CD4-positive, alpha-beta T cell treated with Interleukin-21 for 1 hour (primary cell): Measurements from ENCODE around the gene EIF3C.
"Not testable (repeated sequence)": the region's sequence is repeated elsewhere in the genome, so short reads cannot be mapped to it uniquely, and the experiment has no call there.

ENCODE experiments used
- DNase-seq: peaks from one replicate; pipeline ENCODE4 v3.0.0-alpha.2; 2020

The EIF3C gene

GRCh38 chr16:28711220-28712083, at the start of gene EIF3C:
Gene EIF3C (plus strand): TSS chr16:28711464. CDS start chr16:28711687, 223 bp downstream.
- not testable (repeated sequence) for DNase-seq

DNA sequence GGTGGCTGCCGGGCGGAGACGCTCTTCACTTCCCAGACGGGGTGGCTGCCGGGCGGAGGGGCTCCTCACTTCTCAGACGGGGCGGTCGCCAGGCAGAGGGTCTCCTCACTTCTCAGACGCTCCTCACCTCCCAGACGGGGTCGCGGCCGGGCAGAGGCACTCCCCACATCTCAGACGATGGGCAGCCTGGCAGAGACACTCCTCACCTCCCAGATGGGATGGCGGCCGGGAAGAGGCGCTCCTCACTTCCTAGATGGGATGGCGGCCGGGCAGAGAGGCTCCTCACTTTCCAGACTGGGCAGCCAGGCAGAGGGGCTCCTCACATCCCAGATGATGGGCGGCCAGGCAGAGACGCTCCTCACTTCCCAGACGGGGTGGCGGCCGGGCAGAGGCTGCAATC, 45.0 kb upstream of the EIF3C start:
- DNase-seq, result not testable (repeated sequence)

DNA sequence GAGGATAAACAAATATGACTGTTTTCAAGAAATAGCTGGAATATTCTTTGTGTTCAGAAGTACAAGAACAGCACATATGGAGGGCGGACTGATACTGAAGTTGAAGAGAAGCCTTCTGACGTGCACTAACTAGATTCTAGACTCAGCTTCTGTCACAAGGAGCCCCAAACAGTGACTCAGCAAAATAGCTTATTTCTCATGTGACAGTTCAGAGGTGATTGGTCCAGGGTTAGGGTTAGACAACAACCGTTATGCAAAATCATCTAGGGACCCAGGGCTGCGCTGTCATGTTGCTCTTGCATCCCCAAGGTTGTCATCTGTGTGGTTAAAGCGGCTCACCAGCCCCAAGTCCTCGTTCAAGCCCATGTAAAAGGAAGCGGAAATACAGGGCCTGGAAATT, 43.8 kb upstream of the EIF3C start:
- not testable (repeated sequence) for DNase-seq

DNA sequence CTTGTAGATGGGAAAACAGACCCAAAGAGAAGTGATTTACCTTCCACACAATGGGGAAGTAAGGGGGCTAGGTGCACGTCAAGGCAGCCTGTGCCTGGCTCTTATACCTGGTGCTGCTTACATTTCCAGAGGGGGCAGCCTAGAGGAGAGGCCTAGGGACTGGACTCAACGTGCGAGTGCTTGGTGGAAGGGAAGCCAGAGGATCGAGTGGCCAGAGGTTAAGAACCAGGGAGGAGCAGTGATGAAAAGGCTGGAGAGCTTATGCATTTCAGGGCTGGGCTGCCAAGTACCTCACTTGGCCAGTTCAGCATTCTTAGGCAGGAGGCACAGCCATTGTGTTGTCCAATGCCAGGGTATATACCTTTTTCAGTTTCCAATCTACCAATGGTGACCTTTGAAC, 43.1 kb upstream of the EIF3C start:
- not testable (repeated sequence) for DNase-seq

- DNase-seq, result not testable (repeated sequence)
Measured at GRCh38 chr16:28688327-28688952, 22.8 kb upstream of the EIF3C start.

GRCh38 chr16:28689425-28689824, 21.8 kb upstream of the EIF3C start:
- not testable (repeated sequence) for DNase-seq

GRCh38 chr16:28691722-28692121, 19.5 kb upstream of the EIF3C start:
- not testable (repeated sequence) for DNase-seq

GRCh38 chr16:28693257-28693950, 17.9 kb upstream of the EIF3C start:
- DNase-seq, result not testable (repeated sequence)

- DNase-seq, result not testable (repeated sequence)
Measured at GRCh38 chr16:28699792-28700191, 11.5 kb upstream of the EIF3C start.

DNA sequence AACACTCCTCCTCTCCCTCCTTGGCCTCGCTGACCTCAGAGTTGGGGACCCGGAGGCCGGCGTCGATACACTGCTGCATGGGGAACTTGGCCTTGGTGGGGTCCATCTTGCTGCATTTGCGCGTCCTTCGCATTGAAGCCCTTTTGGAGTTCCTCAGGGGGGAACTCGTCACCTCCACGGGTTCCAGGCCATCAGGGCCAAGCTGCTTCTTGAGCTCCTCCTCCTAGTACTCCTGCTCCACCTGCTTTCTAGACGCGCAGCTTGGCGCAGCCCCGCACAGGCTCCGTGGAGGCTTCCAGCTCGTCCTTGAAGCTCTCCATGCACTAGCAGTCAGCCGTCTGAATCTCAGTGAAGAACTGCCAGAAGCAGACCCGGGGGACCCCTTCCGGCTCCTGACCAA, 10.9 kb upstream of the EIF3C start:
- DNase-seq, result not testable (repeated sequence)

DNA sequence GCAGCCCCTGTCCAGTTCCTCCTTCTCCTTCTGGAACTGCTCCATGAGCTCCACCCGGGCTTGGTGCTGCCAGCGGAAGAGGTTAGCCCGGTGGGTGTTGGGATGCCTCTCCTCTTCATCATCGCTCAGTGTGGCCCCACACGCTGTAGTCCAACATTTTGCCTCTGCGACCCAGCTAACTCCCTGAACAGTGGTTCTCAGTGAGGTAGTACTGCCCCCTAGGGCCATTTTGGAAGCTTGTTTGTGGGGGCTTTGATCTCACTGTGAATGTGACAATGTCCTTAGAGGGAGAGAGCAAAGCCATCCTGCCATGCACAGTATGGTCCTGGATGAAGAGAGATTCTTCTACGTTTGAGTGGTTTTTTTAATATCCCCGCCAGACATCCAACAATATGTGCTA, 9.9 kb upstream of the EIF3C start:
- DNase-seq, result not testable (repeated sequence)

GRCh38 chr16:28704246-28704645, 7.0 kb upstream of the EIF3C start:
- DNase-seq, result not testable (repeated sequence)

DNA sequence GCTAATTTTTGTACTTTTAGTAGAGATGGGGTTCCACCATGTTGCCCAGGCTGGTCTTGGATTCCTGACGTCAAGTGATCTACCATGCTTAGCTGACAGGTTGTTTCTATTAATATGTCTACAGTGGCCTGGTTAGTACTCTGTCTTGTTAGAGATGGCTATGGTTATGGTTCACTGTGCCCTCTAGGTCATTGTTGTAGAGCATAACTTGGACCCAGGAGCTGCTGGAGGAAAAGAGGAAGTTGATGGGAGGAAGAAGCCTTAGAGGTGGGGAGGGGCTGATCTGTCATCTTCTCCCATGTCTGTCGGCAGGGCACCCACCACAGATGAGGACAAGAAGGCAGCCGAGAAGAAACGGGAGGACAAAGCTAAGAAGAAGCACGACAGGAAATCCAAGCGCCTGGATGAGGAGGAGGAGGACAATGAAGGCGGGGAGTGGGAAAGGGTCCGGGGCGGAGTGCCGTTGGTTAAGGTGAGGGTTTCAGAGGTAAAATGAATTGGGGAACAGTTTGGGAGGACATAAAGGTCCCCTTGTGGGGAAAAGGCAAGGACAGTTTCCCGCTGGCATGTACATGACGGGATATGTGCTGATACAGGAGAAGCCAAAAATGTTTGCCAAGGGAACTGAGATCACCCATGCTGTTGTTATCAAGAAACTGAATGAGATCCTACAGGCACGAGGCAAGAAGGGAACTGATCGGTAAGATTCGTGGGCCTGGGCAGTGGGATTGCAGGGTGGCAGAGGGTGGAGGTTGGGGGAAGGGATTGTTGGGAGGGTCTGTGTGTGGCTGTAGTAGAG, 11.8 kb downstream of the EIF3C start:
- not testable (repeated sequence) for DNase-seq

GRCh38 chr16:28731253-28731652, 20.0 kb downstream of the EIF3C start:
- DNase-seq, result not testable (repeated sequence)

- not testable (repeated sequence) for DNase-seq
Measured at GRCh38 chr16:28732455-28733124, 21.3 kb downstream of the EIF3C start.

DNA sequence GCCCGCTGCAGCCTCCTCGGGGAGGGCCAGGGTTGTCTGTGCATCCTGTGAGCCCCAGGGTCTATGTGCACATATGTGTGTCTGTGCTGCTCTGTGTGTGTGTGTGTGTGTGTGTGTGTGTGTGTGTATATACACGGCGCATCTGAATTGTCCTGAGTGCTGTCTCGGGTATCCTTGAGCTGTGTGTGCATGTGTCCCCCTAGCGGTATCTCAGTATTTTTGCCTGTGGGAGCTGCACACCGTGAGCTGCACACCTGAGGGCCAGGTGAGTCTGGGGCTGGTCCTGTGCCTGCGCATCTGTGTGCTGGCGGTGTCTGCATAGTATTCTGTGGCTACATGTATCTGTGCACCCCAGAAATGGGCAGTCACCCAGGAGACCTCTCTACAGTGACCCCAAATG, 28.5 kb downstream of the EIF3C start:
- DNase-seq, result not testable (repeated sequence)

DNA sequence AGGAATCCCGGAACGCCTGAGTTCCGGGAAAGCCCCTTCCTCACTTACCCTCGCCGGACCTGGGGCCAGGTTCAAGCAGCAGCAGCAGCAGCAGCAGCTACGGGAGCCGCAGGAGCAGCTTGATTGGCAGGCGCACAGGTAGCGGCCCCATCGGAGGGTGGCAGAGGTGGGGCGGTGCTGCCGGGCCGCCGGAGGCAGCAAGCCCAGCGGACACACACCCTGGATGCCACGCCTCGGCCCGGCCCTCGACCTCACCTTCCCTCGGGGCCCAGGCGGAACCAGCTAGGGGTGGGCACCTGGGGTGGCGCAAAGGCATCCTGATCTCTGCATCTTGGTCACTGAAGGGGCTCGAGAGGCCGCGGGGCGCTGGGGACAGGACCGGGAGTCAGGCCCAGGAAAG, 29.4 kb downstream of the EIF3C start:
- not testable (repeated sequence) for DNase-seq

DNA sequence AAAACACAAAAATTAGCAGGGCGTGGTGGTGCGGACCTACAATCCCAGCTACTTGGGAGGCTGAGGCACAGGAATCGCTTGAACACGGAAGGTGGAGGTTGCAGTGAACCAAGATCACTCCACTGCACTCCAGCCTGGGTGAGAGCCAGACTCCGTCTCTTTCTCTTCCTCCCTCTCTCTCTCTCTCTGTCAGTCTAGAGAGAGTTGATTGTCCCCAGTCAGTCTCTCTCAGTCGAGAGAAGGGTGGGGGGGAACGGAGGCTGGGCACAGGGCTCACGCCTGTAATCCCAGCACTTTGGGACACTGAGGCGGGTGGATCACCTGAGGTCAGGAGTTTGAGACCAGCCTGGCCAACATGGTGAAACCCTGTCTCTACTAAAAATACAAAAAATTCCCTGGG, 30.0 kb downstream of the EIF3C start:
- not testable (repeated sequence) for DNase-seq

- DNase-seq, result not testable (repeated sequence)
Measured at GRCh38 chr16:28746618-28747350, 35.5 kb downstream of the EIF3C start.

DNA sequence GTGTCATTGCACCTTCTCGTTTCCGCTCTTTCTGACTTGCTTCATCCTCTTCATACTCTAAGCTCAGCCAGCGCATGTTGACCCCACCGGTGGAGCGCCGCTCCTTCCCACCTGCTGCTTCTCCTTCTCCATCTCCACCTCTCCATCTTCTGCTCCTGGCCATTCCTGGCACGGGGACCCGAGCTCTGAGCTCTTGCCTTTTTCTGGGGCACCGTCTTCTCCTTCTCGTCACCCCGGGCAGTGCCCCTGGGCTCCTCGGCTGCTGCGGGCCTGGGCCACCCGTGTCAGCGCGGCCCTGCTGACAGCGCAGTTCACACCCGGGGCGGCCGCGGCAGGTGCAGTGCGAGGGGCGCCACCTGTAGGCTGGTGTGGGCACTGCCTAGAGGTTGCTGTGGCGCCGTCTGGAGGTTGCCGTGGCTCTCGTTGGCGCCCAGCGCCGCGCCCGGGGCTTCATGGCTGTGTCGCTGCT, 38.8 kb downstream of the EIF3C start:
- DNase-seq, result peak; percentile 62

DNA sequence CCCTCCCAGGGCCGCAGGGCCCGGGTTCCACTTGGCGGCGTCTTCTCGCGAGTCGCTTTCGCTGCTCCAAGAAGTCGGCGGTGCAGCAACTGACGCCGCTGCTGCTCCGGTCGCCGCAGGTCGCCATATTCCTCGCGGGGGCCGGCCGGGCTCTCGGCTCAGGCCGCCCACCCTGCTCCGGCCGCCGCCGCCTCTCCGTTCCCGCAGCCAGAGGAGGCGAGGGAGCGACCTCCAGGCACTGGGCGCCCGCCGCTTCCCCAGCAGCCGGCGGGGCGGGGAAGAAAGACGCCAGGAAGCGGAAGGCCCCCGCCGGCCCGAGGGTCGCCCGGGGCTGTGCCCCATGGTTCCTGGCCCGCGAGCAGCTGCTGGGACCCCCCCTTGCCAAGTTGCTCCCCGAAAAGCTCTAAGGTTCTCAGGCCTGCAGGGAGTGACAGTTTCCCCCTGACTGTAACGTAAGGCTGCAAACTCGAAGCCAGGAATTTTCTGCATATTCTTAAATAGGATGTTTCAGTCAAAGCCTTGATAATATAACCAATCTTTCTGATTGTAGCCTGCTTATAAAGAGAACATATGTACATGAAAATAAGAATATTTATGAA, 39.3 kb downstream of the EIF3C start:
- not testable (repeated sequence) for DNase-seq
